ENCODE results near the gene CPA3. TPM values are rescaled to one million over a fixed set of nuclear protein-coding genes. Genes with fewer than 3 reads are reported as not detected.

CPA3 gene
- total RNA-seq, 1 experiment from 2014 or later: not detected

DNA sequence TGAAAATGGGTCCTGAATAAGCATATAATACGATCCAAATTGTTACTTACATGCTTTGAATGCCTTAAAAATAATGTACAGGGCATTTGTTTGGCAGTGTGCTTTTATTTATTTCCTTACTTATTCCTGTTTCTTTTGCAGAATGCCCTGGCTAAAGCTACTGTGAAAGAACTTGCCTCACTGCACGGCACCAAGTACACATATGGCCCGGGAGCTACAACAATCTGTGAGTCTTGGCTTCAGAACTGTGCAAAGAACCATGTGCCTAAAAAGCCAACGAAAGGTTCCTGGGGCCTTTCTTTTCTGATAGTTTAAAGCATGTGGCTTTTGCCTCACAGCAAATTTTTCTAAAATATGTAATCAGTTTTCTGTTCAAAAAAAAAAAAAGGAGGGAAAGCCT, 7.8 kb upstream of the CPA3 start:
- CTCF ChIA-PET: interaction anchor here (0.6 to 1.2 kb wide), 3 partner anchors 11 to 329 kb away, joined by 3 to 6 read pairs (median 3); no protein-coding TSS in a partner anchor
- intact Hi-C loops (cut with micrococcal nuclease; ENCODE audit: unreplicated experiment): no loop called here
- H3K36me3 Mint-ChIP-seq (ENCODE audit: insufficient read depth, unreplicated experiment): no peaks in the 10 kb centered on the region
- no peak for TF ChIP-seq CTCF (IDR thresholded peaks at IDR 0.05; ENCODE audit: unreplicated experiment)
- BruUV-seq (replicated peaks): no TSS peak
- H3K4me3 Mint-ChIP-seq (ENCODE audit: low read depth, unreplicated experiment): no peak overlapping the region
- DNase-seq: no peak
- H3K4me1 Mint-ChIP-seq (ENCODE audit: low read depth, unreplicated experiment): no peaks in the 10 kb centered on the region
- no peak overlapping the region for H3K27ac Mint-ChIP-seq (ENCODE audit: unreplicated experiment)
- no peaks in the 10 kb centered on the region for H3K27me3 Mint-ChIP-seq (ENCODE audit: unreplicated experiment)
- no peaks in the 10 kb centered on the region for H3K9me3 Mint-ChIP-seq (ENCODE audit: low read depth, unreplicated experiment)

- peak; percentile 82 for TF ChIP-seq CTCF (IDR thresholded peaks at IDR 0.05; ENCODE audit: unreplicated experiment)
- H3K27me3 Mint-ChIP-seq (ENCODE audit: unreplicated experiment): peaks cover under 1% of the 10 kb centered on the region
- CTCF ChIA-PET: interaction anchor here (0.8 to 2.3 kb wide), 7 partner anchors 7 to 94 kb away, joined by 3 to 10 read pairs (median 6); no protein-coding TSS in a partner anchor
- no peak for DNase-seq
- H3K36me3 Mint-ChIP-seq (ENCODE audit: insufficient read depth, unreplicated experiment): no peaks in the 10 kb centered on the region
- H3K4me3 Mint-ChIP-seq (ENCODE audit: low read depth, unreplicated experiment): no peak overlapping the region
- intact Hi-C loops (cut with micrococcal nuclease; ENCODE audit: unreplicated experiment): loop anchor here (1.0 to 5.0 kb wide), 5 partner anchors 19 to 411 kb away; no protein-coding TSS in a partner anchor
- no peaks in the 10 kb centered on the region for H3K4me1 Mint-ChIP-seq (ENCODE audit: low read depth, unreplicated experiment)
- H3K27ac Mint-ChIP-seq (ENCODE audit: unreplicated experiment): no peak overlapping the region
- no peaks in the 10 kb centered on the region for H3K9me3 Mint-ChIP-seq (ENCODE audit: low read depth, unreplicated experiment)
- no TSS peak for BruUV-seq (replicated peaks)
Observed at GRCh38 chr3:148861277-148861869, 3.7 kb upstream of the CPA3 start.

DNA sequence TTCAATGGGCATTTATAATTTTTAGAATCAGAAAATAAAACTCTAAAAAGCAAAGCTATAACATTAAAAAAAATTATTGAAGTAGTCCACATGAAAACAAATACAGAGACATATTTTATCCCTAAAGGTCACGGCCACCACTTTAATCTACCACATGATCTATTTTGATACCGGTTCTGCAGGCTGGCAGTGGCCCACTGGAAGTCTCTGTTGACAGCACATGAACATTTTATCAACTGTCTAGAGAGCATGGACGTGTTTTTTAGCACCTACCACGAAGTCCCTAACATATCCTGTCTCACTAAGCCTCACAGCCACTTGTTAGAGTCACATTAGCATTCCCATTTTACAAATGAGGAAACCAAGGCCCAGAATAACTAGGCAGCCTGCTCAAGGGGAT, 1.8 kb upstream of the CPA3 start:
- no peak for DNase-seq
- intact Hi-C loops (cut with micrococcal nuclease; ENCODE audit: unreplicated experiment): loop anchor here (5.0 kb wide), 1 partner anchor 136 kb away; no protein-coding TSS in a partner anchor
- no TSS peak for BruUV-seq (replicated peaks)
- H3K4me3 Mint-ChIP-seq (ENCODE audit: low read depth, unreplicated experiment): no peak overlapping the region
- no peak for TF ChIP-seq CTCF (IDR thresholded peaks at IDR 0.05; ENCODE audit: unreplicated experiment)
- H3K27me3 Mint-ChIP-seq (ENCODE audit: unreplicated experiment): peaks cover 8% of the 10 kb centered on the region
- no peaks in the 10 kb centered on the region for H3K9me3 Mint-ChIP-seq (ENCODE audit: low read depth, unreplicated experiment)
- H3K27ac Mint-ChIP-seq (ENCODE audit: unreplicated experiment): no peak overlapping the region
- H3K36me3 Mint-ChIP-seq (ENCODE audit: insufficient read depth, unreplicated experiment): no peaks in the 10 kb centered on the region
- H3K4me1 Mint-ChIP-seq (ENCODE audit: low read depth, unreplicated experiment): no peaks in the 10 kb centered on the region
- CTCF ChIA-PET: interaction anchor here (1.7 to 2.3 kb wide), 2 partner anchors 18 to 80 kb away, joined by 8 to 10 read pairs; no protein-coding TSS in a partner anchor

GRCh38 chr3:148863814-148864213, 1.3 kb upstream of the CPA3 start:
- Mint-ChIP-seq H3K9me3 (ENCODE audit: low read depth, unreplicated experiment) (no peaks in the 10 kb centered on the region), H3K27ac (ENCODE audit: unreplicated experiment) (no peak overlapping the region), H3K27me3 (ENCODE audit: unreplicated experiment) (peaks cover 8% of the 10 kb centered on the region), H3K4me1 (ENCODE audit: low read depth, unreplicated experiment) (no peaks in the 10 kb centered on the region), H3K36me3 (ENCODE audit: insufficient read depth, unreplicated experiment) (no peaks in the 10 kb centered on the region), H3K4me3 (ENCODE audit: low read depth, unreplicated experiment) (no peak overlapping the region)
- intact Hi-C loops (cut with micrococcal nuclease; ENCODE audit: unreplicated experiment): loop anchor here (5.0 kb wide), 1 partner anchor 137 kb away; no protein-coding TSS in a partner anchor
- CTCF ChIA-PET: no interaction called here
- TF ChIP-seq CTCF (IDR thresholded peaks at IDR 0.05; ENCODE audit: unreplicated experiment): no peak
- no peak for DNase-seq
- no TSS peak for BruUV-seq (replicated peaks)
